HG03045 (cell line): Measurements from ENCODE around the gene ZFP42.
"Not testable (repeated sequence)": the region's sequence is repeated elsewhere in the genome, so short reads cannot be mapped to it uniquely, and the experiment has no call there.

Experiments used
- ATAC-seq: cut with Tn5 transposase; IDR thresholded peaks from one replicate; pipeline ENCODE4 v1.9.1; 2021; ENCODE audit warnings: mild to moderate bottlenecking, moderate library complexity; ENCODE audit not compliant: unreplicated experiment

The ZFP42 gene

GRCh38 chr4:187995322-187996207, at the start of gene ZFP42:
ZFP42 (plus strand) TSS chr4:187995771; CDS start chr4:188002808, 7,037 bp downstream.
- no peak for ATAC-seq

- ATAC-seq = no peak
Measured at GRCh38 chr4:187961171-187961570, 34.4 kb upstream of the ZFP42 start.

GRCh38 chr4:187961961-187962360, 33.6 kb upstream of the ZFP42 start:
- ATAC-seq = no peak

GRCh38 chr4:187962926-187963325, 32.6 kb upstream of the ZFP42 start:
- ATAC-seq = no peak

- ATAC-seq = no peak
Measured at GRCh38 chr4:187965726-187966125, 29.8 kb upstream of the ZFP42 start.

GRCh38 chr4:187972135-187972534, 23.4 kb upstream of the ZFP42 start:
- no peak for ATAC-seq

- ATAC-seq = no peak
Measured at GRCh38 chr4:187983746-187984145, 11.8 kb upstream of the ZFP42 start.

- ATAC-seq = no peak
Measured at GRCh38 chr4:187992971-187993370, 2.6 kb upstream of the ZFP42 start.

GRCh38 chr4:187993827-187994226, 1.7 kb upstream of the ZFP42 start:
- ATAC-seq = no peak

GRCh38 chr4:187996502-187997177, 1.1 kb downstream of the ZFP42 start:
- ATAC-seq = no peak

- not testable (repeated sequence) for ATAC-seq
Measured at GRCh38 chr4:187997991-187998390, 2.4 kb downstream of the ZFP42 start.

GRCh38 chr4:187999406-187999932, 3.9 kb downstream of the ZFP42 start:
- no peak for ATAC-seq

- ATAC-seq = no peak
Measured at GRCh38 chr4:188002323-188002722, 6.8 kb downstream of the ZFP42 start.

GRCh38 chr4:188002751-188003150, 7.2 kb downstream of the ZFP42 start:
- no peak for ATAC-seq

GRCh38 chr4:188005561-188005960, 10.0 kb downstream of the ZFP42 start:
- ATAC-seq = no peak

GRCh38 chr4:188006285-188006848, 10.8 kb downstream of the ZFP42 start:
- no peak for ATAC-seq

GRCh38 chr4:188008377-188008776, 12.8 kb downstream of the ZFP42 start:
- ATAC-seq = no peak

GRCh38 chr4:188012426-188012945, 16.9 kb downstream of the ZFP42 start:
- no peak for ATAC-seq

- ATAC-seq = no peak
Measured at GRCh38 chr4:188015025-188015940, 19.7 kb downstream of the ZFP42 start.

- ATAC-seq = no peak
Measured at GRCh38 chr4:188016754-188017153, 21.2 kb downstream of the ZFP42 start.
